ENCODE measurements around the gene STPG3. TPM values are rescaled to one million over a fixed set of nuclear protein-coding genes. Genes with fewer than 3 reads are reported as not detected.

The STPG3 gene
- total RNA-seq, 8 experiments from 2014 or later: 0.42 to 1.4 (median 1.3) TPM; not detected in 3

DNA sequence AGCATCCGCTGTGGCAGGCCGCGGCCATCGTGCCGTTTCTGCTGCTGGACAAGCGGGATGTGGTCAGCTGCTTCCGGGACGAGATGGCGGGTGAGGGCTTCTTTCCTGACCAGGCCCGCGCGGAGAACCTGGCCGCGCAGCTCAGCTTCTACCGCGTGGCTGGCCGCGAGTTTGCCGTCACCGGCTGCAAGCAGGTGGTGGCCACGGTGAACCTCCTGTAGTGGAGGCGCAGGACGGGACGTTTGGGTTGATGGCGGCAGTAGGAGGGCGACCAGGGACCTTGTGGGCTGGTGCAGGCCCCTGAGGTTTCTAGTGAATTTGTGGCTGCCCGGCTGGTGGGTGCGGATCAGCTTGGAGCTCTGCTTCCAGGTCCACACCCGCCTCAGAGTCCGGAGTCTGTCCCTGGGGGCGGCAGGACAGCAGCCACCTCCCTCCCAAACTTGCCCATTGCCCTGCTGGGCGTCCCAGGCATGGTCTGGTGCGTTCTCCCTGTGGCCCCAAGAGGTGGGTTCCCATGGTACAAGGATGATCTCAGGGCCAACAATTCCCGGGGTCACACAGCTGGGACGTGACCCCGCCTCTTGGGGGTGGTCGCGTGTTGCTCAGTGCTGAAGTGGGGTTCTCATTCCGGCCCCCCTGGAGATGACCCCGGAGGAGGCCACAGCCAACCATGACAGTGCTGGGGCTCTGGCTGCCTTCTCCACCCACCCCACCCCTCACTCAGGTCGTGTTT lies 28.8 kb downstream of the STPG3 start:
- no peak overlapping the region for H3K27ac ChIP-seq
- WGBS, 10 experiments: 30 to 100% (median 81%) methylated on average over 2 to 11 of the region's 41 CpGs; no CpG with 5 or more reads in 6 of the 10 experiments
- in situ Hi-C loops (cut with MboI; ENCODE audit: low pct_unique_long_range_greater_than_20kb in 2 of 9, low sequenced_read_pairs in 9 of 9, unreplicated experiment in 9 of 9): loop anchor here in 2 of 9 experiments (25.0 kb wide), 2 partner anchors 132 to 157 kb away; partner anchors contain the start of genes ENTPD8 (in 1 of the 2), EXD3 (in 1 of the 2) and NOXA1 (in 1 of the 2)
- peaks cover 12 to 17% of the 10 kb centered on the region in 2 donors for H3K4me1 ChIP-seq (replicated peaks in 1 of 2)
- ATAC-seq (replicated peaks in 6 of 8): no peak
- no peak overlapping the region for H3K4me3 ChIP-seq

DNA sequence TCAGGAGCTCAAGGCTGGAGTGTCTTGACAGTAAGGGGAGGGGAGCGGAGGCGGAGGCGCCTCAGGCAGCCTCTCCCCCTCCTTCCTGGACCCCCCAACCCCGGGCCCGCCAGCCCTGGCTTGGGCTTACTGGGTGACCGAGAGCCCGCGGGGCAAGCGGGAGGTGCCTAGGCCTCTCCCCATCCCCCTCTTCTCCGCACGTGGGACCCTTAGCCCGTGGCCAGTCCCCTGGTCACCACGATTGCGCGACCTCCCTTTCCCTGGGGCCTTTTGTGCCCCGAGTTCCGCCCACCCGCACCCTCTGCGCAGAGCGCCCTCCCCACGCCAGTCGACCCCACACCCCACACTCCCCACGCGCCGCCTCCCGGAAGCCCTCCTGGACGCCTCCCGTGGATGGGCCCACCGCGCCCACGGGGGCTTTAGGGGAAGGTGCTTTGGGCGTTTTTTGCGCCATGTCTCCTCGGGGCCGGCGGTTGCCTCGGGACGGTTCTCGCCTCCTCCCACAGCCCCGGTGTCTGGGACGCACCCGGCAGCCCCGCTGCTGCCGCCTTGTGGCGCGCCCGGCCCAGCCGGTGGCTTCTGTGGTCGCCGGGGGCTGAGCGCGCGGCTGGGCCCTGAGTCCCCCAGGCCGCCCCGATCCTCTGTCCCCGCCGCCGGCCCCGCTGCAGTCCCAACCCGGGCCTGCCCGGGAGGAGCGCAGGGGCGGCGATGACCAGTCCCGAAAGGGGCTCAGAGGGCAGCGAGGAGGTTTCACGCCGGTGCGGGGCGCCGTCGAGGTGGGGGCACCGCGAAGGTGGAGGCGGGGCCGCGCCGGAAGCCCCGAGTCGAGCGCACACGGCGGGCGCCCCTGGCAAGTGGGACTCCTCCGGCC lies 29.6 kb downstream of the STPG3 start:
- peak in 7 of 8 experiments; percentile 2 to 50 (median 31) for ATAC-seq (replicated peaks in 6 of 8)
- peak overlapping the region in 2 of 5 donors; percentile 2 to 3 for H3K4me3 ChIP-seq
- peaks cover 12 to 17% of the 10 kb centered on the region in 2 donors for H3K4me1 ChIP-seq (replicated peaks in 1 of 2)
- H3K27ac ChIP-seq: no peak overlapping the region
- WGBS, 10 experiments: 6% methylated on average over 9 of the region's 85 CpGs; no CpG with 5 or more reads in 9 of the 10 experiments
- in situ Hi-C loops (cut with MboI; ENCODE audit: low pct_unique_long_range_greater_than_20kb in 2 of 9, low sequenced_read_pairs in 9 of 9, unreplicated experiment in 9 of 9): loop anchor here in 2 of 9 experiments (25.0 kb wide), 2 partner anchors 132 to 157 kb away; partner anchors contain the start of genes ENTPD8 (in 1 of the 2), EXD3 (in 1 of the 2) and NOXA1 (in 1 of the 2)

DNA sequence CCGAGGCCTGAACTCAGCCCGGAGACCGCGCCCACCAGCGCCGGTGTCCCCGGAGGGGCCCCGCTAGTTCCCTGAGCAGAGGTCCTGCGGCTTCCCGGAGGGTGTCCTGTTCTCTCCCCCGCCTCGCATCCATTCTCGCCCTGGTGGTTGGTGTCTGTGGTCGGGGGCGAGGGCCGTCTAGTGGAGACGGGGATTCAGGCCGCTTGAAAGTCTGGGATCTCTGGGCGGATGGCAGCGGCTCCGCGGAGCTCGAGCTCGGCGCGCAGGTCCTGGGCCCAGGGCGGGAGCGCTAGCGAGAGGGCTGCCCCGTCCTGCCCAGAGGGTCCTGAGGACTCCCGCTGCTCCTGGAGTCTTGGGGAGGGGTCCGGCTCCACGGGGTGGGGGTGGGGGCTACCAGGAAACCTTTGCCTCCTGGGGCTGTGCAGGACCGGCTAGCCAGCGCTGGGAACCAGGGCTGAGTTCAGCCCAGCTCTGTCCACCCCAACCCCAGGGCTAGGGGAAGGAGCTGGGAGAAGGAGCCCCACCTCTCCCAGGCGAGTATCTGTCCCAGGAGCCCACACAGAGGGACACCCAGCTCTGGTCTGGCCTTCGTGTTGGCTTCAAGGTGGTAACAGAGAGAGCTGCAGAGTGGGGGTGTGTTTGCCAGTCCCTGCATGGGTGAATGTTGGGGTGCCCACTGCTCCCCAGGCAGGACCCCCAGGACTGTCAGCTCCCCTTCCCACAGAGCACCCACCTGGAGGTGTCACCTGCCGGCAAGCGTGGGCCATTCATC lies 30.4 kb downstream of the STPG3 start:
- in situ Hi-C loops (cut with MboI; ENCODE audit: low pct_unique_long_range_greater_than_20kb in 2 of 9, low sequenced_read_pairs in 9 of 9, unreplicated experiment in 9 of 9): loop anchor here in 2 of 9 experiments (25.0 kb wide), 2 partner anchors 131 to 156 kb away; partner anchors contain the start of genes ENTPD8 (in 1 of the 2), EXD3 (in 1 of the 2) and NOXA1 (in 1 of the 2)
- ATAC-seq (replicated peaks in 6 of 8): peak in 6 of 8 experiments; percentile 1 to 25 (median 21)
- no peak overlapping the region for H3K27ac ChIP-seq
- 20% methylated on average over 2 of the region's 39 CpGs; no CpG with 5 or more reads in 9 of the 10 experiments for WGBS, 10 experiments
- H3K4me3 ChIP-seq: peak overlapping the region in 1 of 5 donors; percentile 3
- peaks cover 8 to 12% of the 10 kb centered on the region in 2 donors for H3K4me1 ChIP-seq (replicated peaks in 1 of 2)

DNA sequence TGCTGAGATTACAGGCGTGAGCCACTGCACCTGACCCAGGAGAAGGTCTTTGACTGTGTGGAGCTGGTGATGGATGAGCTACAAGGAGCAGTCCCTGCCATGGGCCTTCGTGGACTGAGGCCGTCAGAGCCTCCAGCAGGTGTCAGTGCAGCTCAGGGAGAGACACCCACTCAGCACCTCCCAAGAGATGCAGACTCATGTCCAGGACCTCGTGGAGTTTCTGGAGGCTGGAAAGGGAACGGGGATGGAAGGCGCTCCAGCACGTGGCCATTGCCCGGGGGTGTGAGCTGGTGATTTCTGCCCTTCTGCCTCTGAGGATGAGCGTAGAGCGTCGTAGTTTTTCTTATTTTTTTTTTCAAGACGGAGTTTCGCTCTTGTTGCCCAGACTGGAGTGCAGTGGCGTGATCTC lies 35.9 kb downstream of the STPG3 start:
- Histone ChIP-seq H3K4me1 (replicated peaks in 1 of 2) (no peaks in the 10 kb centered on the region), H3K4me3 (no peak overlapping the region), H3K27ac (no peak overlapping the region)
- in situ Hi-C loops (cut with MboI; ENCODE audit: low pct_unique_long_range_greater_than_20kb in 2 of 9, low sequenced_read_pairs in 9 of 9, unreplicated experiment in 9 of 9): loop anchor here in 2 of 9 experiments (25.0 kb wide), 2 partner anchors 125 to 150 kb away; partner anchors contain the start of genes ENTPD8 (in 1 of the 2), EXD3 (in 1 of the 2) and NOXA1 (in 1 of the 2)
- WGBS, 10 experiments: 0 to 100% (median 74%) methylated on average over 1 to 10 of the region's 14 CpGs; no CpG with 5 or more reads in 1 of the 10 experiments
- ATAC-seq (replicated peaks in 6 of 8): peak; percentile 60 to 99 (median 76)

DNA sequence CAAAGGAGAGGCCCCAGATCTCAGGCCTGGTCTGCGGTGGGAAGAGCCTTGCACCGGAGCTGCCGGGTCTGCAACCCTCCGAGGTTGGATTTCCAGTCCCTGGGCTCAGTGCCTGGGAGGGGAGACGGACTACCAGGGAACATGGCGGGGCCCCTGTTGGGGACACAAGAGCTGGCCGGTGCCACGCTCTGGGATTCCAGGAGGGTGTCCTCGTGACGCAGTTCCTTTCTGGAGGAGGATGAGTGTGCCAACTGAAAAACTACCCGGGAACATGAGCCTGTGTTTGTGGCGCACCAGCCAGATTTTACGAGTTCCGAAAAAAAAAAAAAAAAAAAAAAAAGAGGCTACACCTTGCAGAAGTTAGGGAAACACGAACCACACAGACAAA lies 42.0 kb downstream of the STPG3 start:
- in situ Hi-C loops (cut with MboI; ENCODE audit: low pct_unique_long_range_greater_than_20kb in 2 of 9, low sequenced_read_pairs in 9 of 9, unreplicated experiment in 9 of 9): loop anchor here in 3 of 9 experiments (10.0 to 25.0 kb wide), 3 partner anchors 112 to 144 kb away; partner anchors contain the start of genes ENTPD8 (in 1 of the 3), EXD3 (in 1 of the 3) and NOXA1 (in 1 of the 3)
- peaks cover 0 to 12% of the 10 kb centered on the region in 2 donors for H3K4me1 ChIP-seq (replicated peaks in 1 of 2)
- WGBS, 10 experiments: 50 to 100% (median 68%) methylated on average over 1 to 6 of the region's 15 CpGs; no CpG with 5 or more reads in 4 of the 10 experiments
- no peak overlapping the region for H3K27ac ChIP-seq
- no peak overlapping the region for H3K4me3 ChIP-seq
- ATAC-seq (replicated peaks in 6 of 8): no peak

DNA sequence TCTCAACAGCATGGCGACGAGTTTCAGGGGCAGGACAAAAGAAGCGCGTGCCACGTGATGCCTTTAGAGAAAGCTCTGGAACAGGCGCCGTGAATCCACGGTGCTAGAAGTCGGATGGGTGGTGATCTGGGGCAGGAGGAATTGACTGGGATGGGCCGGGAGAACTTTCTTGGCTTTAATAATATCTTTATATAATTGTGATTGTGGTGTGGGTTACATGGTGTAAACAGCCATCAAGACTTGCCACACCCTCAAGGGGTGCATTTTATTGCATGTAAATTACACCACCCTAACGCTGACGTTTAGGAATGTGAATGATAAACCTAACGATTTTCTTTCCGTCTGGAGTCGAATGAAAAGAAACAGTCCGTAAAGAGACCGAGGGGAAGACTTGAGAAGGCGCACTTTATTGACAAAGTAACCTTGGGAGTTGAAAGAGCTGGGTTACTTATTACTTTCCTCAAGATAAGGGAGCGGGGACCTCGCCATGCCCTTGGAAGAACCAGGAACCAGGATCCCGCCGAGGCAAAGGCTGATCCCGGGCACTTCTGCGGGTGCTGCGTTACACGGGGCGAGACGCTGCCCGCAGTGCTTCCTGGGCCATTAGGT lies 42.5 kb downstream of the STPG3 start:
- Histone ChIP-seq H3K4me1 (replicated peaks in 1 of 2) (peaks cover 2 to 17% of the 10 kb centered on the region in 2 donors), H3K27ac (no peak overlapping the region), H3K4me3 (no peak overlapping the region)
- ATAC-seq (replicated peaks in 6 of 8): no peak
- 68 to 100% (median 90%) methylated on average over 5 to 29 of the region's 29 CpGs; no CpG with 5 or more reads in 3 of the 10 experiments for WGBS, 10 experiments
- in situ Hi-C loops (cut with MboI; ENCODE audit: low pct_unique_long_range_greater_than_20kb in 2 of 9, low sequenced_read_pairs in 9 of 9, unreplicated experiment in 9 of 9): loop anchor here in 3 of 9 experiments (10.0 to 25.0 kb wide), 3 partner anchors 111 to 144 kb away; partner anchors contain the start of genes ENTPD8 (in 1 of the 3), EXD3 (in 1 of the 3) and NOXA1 (in 1 of the 3)

DNA sequence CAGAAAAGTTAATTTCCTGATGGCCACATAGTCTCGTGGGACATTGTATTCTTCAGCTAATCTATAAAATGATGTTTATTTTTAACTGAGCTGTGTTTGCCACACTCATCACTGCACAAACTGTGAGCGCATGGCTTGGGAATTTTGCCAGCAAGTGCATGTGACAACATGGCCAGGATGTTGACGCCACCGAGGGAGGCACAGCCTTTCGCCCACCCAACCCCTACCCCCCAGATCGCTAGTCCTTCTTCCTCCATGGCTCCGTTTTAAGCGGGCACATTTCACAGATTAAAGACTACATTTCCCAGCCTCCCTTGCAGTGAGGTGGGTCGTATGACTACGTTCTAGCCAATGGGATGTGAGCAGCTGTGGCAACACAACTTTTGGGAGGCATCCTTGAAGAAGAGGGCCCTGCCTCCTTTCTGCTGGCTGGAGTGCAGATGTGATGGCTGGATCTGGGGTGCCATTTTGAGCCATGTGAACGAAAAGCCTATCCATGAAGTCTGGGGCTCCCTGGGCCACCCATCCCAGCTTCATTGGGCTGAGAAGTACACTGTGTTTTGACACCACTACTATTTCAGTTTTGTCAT lies 43.1 kb downstream of the STPG3 start:
- in situ Hi-C loops (cut with MboI; ENCODE audit: low pct_unique_long_range_greater_than_20kb in 2 of 9, low sequenced_read_pairs in 9 of 9, unreplicated experiment in 9 of 9): loop anchor here in 3 of 9 experiments (10.0 to 25.0 kb wide), 3 partner anchors 111 to 143 kb away; partner anchors contain the start of genes ENTPD8 (in 1 of the 3), EXD3 (in 1 of the 3) and NOXA1 (in 1 of the 3)
- Histone ChIP-seq H3K4me1 (replicated peaks in 1 of 2) (peaks cover 3 to 21% of the 10 kb centered on the region in 2 donors), H3K27ac (no peak overlapping the region), H3K4me3 (no peak overlapping the region)
- peak in 3 of 8 experiments; percentile 26 to 46 (median 34) for ATAC-seq (replicated peaks in 6 of 8)
- 5 to 80% (median 70%) methylated on average over 1 to 4 of the region's 11 CpGs; no CpG with 5 or more reads in 5 of the 10 experiments for WGBS, 10 experiments

DNA sequence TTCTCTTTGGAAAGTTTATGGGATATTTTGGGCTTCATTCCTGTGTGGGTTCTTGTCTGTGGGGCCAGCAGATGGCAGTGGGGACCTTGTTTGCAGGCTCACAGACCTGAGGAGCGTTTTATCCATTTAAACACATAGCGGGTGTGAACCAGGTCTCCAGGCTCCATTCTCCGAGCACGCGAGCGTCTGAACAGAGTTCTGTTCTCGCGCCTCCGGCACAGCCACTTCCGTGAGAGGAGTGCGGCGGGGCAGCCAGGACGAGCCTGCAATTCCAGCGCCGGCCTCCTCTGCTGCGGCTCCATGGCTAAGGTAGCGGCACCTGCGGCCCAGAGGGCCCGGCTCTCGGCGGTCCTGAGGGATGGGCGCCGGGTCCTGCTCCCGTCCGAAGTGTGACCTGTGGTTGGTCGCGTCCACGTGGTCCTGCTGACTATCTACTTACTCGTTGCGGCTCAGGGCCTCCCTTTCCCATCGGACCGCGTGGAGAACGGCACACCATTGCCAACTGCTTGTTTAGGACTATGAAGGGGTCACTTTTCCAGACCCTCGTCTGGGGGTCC lies 43.7 kb downstream of the STPG3 start:
- Histone ChIP-seq H3K4me3 (peak overlapping the region in 2 of 5 donors; percentile 34 to 44), H3K4me1 (replicated peaks in 1 of 2) (peaks cover 8 to 22% of the 10 kb centered on the region in 2 donors), H3K27ac (no peak overlapping the region)
- in situ Hi-C loops (cut with MboI; ENCODE audit: low pct_unique_long_range_greater_than_20kb in 2 of 9, low sequenced_read_pairs in 9 of 9, unreplicated experiment in 9 of 9): loop anchor here in 3 of 9 experiments (10.0 to 25.0 kb wide), 3 partner anchors 110 to 143 kb away; partner anchors contain the start of genes ENTPD8 (in 1 of the 3), EXD3 (in 1 of the 3) and NOXA1 (in 1 of the 3)
- peak in 2 of 8 experiments; percentile 26 to 39 for ATAC-seq (replicated peaks in 6 of 8)
- WGBS, 10 experiments: 22 to 50% (median 33%) methylated on average over 3 to 15 of the region's 35 CpGs; no CpG with 5 or more reads in 7 of the 10 experiments

DNA sequence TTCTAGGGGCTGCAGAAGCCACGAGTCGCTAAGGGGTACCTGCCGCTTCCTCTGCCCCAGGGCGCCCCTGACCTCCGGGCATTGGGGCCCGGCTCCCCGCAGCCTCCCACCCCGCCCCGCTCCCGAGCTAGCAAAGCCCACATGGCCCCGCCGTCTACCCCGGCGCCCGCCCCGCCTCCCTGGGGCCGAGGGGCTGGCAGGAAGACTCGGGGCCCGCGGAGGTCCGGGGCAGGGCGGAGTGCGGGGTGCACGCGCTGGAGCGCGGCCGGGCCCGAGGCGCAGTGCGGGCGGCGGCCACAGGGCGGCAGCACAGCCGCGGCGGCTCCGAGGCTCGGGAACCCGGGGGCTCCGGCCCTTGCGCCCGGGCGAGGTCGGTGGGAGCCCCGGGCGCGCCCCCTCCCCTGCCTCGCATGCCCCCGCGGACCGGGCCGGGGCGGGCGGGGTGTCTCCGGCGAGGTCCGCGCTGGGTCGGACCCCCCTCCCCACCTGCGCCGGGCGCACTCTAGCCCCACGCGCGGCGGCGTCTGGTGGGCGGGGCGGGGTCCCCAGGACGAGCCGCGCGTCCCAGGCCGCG lies 44.2 kb downstream of the STPG3 start:
- in situ Hi-C loops (cut with MboI; ENCODE audit: low pct_unique_long_range_greater_than_20kb in 2 of 9, low sequenced_read_pairs in 9 of 9, unreplicated experiment in 9 of 9): loop anchor here in 3 of 9 experiments (10.0 to 25.0 kb wide), 3 partner anchors 109 to 142 kb away; partner anchors contain the start of genes ENTPD8 (in 1 of the 3), EXD3 (in 1 of the 3) and NOXA1 (in 1 of the 3)
- Histone ChIP-seq H3K4me3 (peak overlapping the region; percentile 34 to 57 (median 44)), H3K4me1 (replicated peaks in 1 of 2) (peaks cover 10 to 22% of the 10 kb centered on the region in 2 donors), H3K27ac (peak overlapping the region in 1 of 2 donors; percentile 65)
- 19% methylated on average over 4 of the region's 76 CpGs; no CpG with 5 or more reads in 9 of the 10 experiments for WGBS, 10 experiments
- peak; percentile 57 to 78 (median 65) for ATAC-seq (replicated peaks in 6 of 8)
